Stomach (tissue), 4 donors: ENCODE data around the gene APOL1.

Experiments used
- CTCF ChIP-seq, 7 experiments: fragments of 450-650 bp in 4 of 7; fragments of 200-600 bp in 3 of 7; sonication (generic) in 3 of 7; IDR thresholded peaks; one replicate each; pipeline ENCODE4 v1.5.1; 2016 to 2019; ENCODE audit warnings: antibody characterized with exemption in 7 of 7, control low read depth in 2 of 7, mild to moderate bottlenecking in 1 of 7
- EP300 ChIP-seq: sonication (generic); formaldehyde crosslinking; IDR thresholded peaks from one replicate; pipeline ENCODE4 v1.6.1; 2017; ENCODE audit warnings: antibody characterized with exemption
- POLR2A ChIP-seq, 4 donors: fragments of 450-650 bp; IDR thresholded peaks; one replicate each; pipeline ENCODE4 v1.6.1; 2016; ENCODE audit warnings: antibody characterized with exemption in 4 of 4, control low read depth in 2 of 4, mild to moderate bottlenecking in 1 of 4, moderate library complexity in 1 of 4

- TF ChIP-seq POLR2A (IDR thresholded peaks at IDR 0.05), result no peak
- no peak for TF ChIP-seq CTCF (IDR thresholded peaks at IDR 0.05)
- TF ChIP-seq EP300, result no peak
These were observed 40.0 kb upstream of the APOL1 start for GRCh38 chr22:36212901-36213300.
